Stomach (tissue), 19 donors: Measurements from ENCODE around the gene CLEC18C. TPM values are rescaled to one million over a fixed set of nuclear protein-coding genes. Genes with fewer than 3 reads are reported as not detected.
"Not testable (repeated sequence)": the region's sequence is repeated elsewhere in the genome, so short reads cannot be mapped to it uniquely, and the experiment has no call there.

Experiments
- DNase-seq, 2 donors: peaks; one replicate each; pipeline versions ENCODE4 v3.0.0 to v3.0.0-alpha.2; 2013 to 2019
- H3K27ac ChIP-seq, 5 donors: fragments of 200-600 bp in 4 of 5; sonication (generic) in 4 of 5; one replicate each; pipeline ENCODE4 v1.5.1; 2013 to 2019; ENCODE audit warnings: mild to moderate bottlenecking in 1 of 5, moderate library complexity in 1 of 5
- H3K27me3 ChIP-seq, 3 donors: fragments of 200-600 bp; sonication (generic); one replicate each; pipeline ENCODE4 v1.5.1; 2017 to 2019; ENCODE audit warnings: mixed run types in 1 of 3
- H3K36me3 ChIP-seq, 4 donors: fragments of 200-600 bp; sonication (generic); 1 replicate in 3 of 4; 2 replicates in 1 of 4; pipeline ENCODE4 v1.5.1; 2016 to 2019
- H3K4me1 ChIP-seq, 4 donors: fragments of 200-600 bp; sonication (generic); one replicate each; pipeline ENCODE4 v1.5.1; 2016 to 2019
- H3K4me3 ChIP-seq, 4 donors: fragments of 200-600 bp; sonication (generic) in 3 of 4; one replicate each; pipeline ENCODE4 v1.5.1; 2016 to 2019; ENCODE audit warnings: mild to moderate bottlenecking in 1 of 4
- H3K9me3 ChIP-seq, 4 donors: fragments of 200-600 bp; sonication (generic); one replicate each; pipeline ENCODE4 v1.5.1; 2016 to 2019
- WGBS, 5 donors: extraction: QIAGEN DNeasy Blood & Tissue Kit in 3 of 5; methylation state at CpG; one replicate each; pipeline versions ENCODE4 v1.1.5 to v1.1.7; 2013 to 2018; 5-methylcytosine and 5-hydroxymethylcytosine counted together
- intact Hi-C: fragments of 100-400 bp; cut with DNase I; formaldehyde crosslinking; loops from one replicate; pipeline ENCODE4 v1.15.1; 2023; ENCODE audit warnings: low total_unique reads
- long read RNA-seq, 10 donors: transcript quantifications; one replicate each; lab custom pipeline, GENCODE V29; 2026
- polyA plus RNA-seq, 3 donors: library from polyadenylated mRNA; stranded (reverse); fragments of 200-250 nt; gene quantifications; one replicate each; pipeline ENCODE4 v1.2.3, GENCODE V29; 2013
- total RNA-seq, 5 donors: library from RNA; depleted of rRNA; stranded (reverse); fragments of >200 nt; gene quantifications; one replicate each; pipeline versions ENCODE4 v1.1.0 to v1.2.3, GENCODE V29; 2014 to 2016
- donor health status: healthy with polysubstance abuse.
- donor health status: Bipolar disorder and iron deficiency.
- donor health status: healthy.

The CLEC18C gene
- 1 to 10 TPM in 2 of 5 donors, not detected in 3; 1.3 to 3.0 TPM for total RNA-seq
- under 1 TPM in 2 of 3 donors, not detected in 1; 0.06 to 0.08 TPM for polyA plus RNA-seq
- long read RNA-seq, donor 1: 0 reads
- long read RNA-seq, donor 2: 0 reads
- long read RNA-seq, donor 3: 0 reads
- long read RNA-seq, donor 4: 0 reads
- long read RNA-seq, donor 5: 0 reads
- long read RNA-seq, donor 6: 0 reads
- long read RNA-seq, donor 7: 0 reads
- long read RNA-seq, donor 8: 0 reads
- long read RNA-seq, donor 9: 0 reads
- long read RNA-seq, donor 10: 0 reads

- H3K36me3 ChIP-seq, H3K27ac ChIP-seq, intact Hi-C loops, H3K4me3 ChIP-seq, H3K9me3 ChIP-seq, H3K27me3 ChIP-seq, H3K4me1 ChIP-seq, DNase-seq: not testable (repeated sequence)
- 72 to 80% (median 76%) methylated on average over 2 to 19 of the region's 21 CpGs; no CpG with 5 or more reads in 1 of the 5 donors for WGBS, 5 donors
These were observed at the start of gene CLEC18C for GRCh38 chr16:70173212-70173837. CLEC18C (plus strand) TSS chr16:70173787; CDS start chr16:70174279, 492 bp downstream.

- WGBS, 5 donors: 87 to 97% (median 90%) methylated on average over 14 of the region's 14 CpGs
- peaks cover 42 to 82% (median 81%) of the 10 kb centered on the region in 4 donors for H3K36me3 ChIP-seq
- H3K9me3 ChIP-seq, DNase-seq, H3K4me3 ChIP-seq, H3K27ac ChIP-seq, H3K4me1 ChIP-seq, H3K27me3 ChIP-seq, intact Hi-C loops: not testable (repeated sequence)
These were observed 49.8 kb upstream of the CLEC18C start for GRCh38 chr16:70123822-70124221.

- WGBS, 5 donors: 87 to 95% (median 94%) methylated on average over 11 of the region's 11 CpGs
- H3K4me3 ChIP-seq, H3K9me3 ChIP-seq, H3K27me3 ChIP-seq, H3K4me1 ChIP-seq, DNase-seq, H3K27ac ChIP-seq, intact Hi-C loops: not testable (repeated sequence)
- peaks cover 63 to 99% (median 98%) of the 10 kb centered on the region in 4 donors for H3K36me3 ChIP-seq
These were observed 47.4 kb upstream of the CLEC18C start for GRCh38 chr16:70126226-70126625.

GRCh38 chr16:70127706-70128105, 45.9 kb upstream of the CLEC18C start:
- H3K27ac ChIP-seq, intact Hi-C loops, DNase-seq, H3K4me1 ChIP-seq, H3K27me3 ChIP-seq, H3K4me3 ChIP-seq, H3K9me3 ChIP-seq: not testable (repeated sequence)
- WGBS, 5 donors: 70 to 87% (median 77%) methylated on average over 2 to 5 of the region's 5 CpGs
- H3K36me3 ChIP-seq: peaks cover 59 to 99% (median 98%) of the 10 kb centered on the region in 4 donors

- DNase-seq, H3K9me3 ChIP-seq, intact Hi-C loops, H3K27me3 ChIP-seq, H3K27ac ChIP-seq, H3K4me3 ChIP-seq, H3K4me1 ChIP-seq: not testable (repeated sequence)
- H3K36me3 ChIP-seq: peaks cover 59 to 99% (median 98%) of the 10 kb centered on the region in 4 donors
- WGBS, 5 donors: 93 to 96% (median 94%) methylated on average over 6 to 9 of the region's 10 CpGs; no CpG with 5 or more reads in 1 of the 5 donors
These were observed 44.7 kb upstream of the CLEC18C start for GRCh38 chr16:70128844-70129243.

- intact Hi-C loops, DNase-seq, H3K9me3 ChIP-seq, H3K27ac ChIP-seq, H3K4me3 ChIP-seq, H3K27me3 ChIP-seq, H3K4me1 ChIP-seq: not testable (repeated sequence)
- peaks cover 62 to 100% (median 100%) of the 10 kb centered on the region in 4 donors for H3K36me3 ChIP-seq
- WGBS, 5 donors: 94 to 98% (median 97%) methylated on average over 8 of the region's 8 CpGs
These were observed 37.8 kb upstream of the CLEC18C start for GRCh38 chr16:70135796-70136195.

GRCh38 chr16:70136595-70136994, 37.0 kb upstream of the CLEC18C start:
- H3K4me3 ChIP-seq, H3K4me1 ChIP-seq, H3K27me3 ChIP-seq, DNase-seq, intact Hi-C loops, H3K27ac ChIP-seq, H3K9me3 ChIP-seq: not testable (repeated sequence)
- peaks cover 67 to 100% (median 100%) of the 10 kb centered on the region in 4 donors for H3K36me3 ChIP-seq
- WGBS, 5 donors: 54 to 74% (median 65%) methylated on average over 2 of the region's 2 CpGs

- H3K9me3 ChIP-seq, H3K4me1 ChIP-seq, H3K27me3 ChIP-seq, H3K4me3 ChIP-seq, H3K27ac ChIP-seq, intact Hi-C loops, DNase-seq: not testable (repeated sequence)
- H3K36me3 ChIP-seq: peaks cover 61 to 88% (median 84%) of the 10 kb centered on the region in 4 donors
- WGBS, 5 donors: 92 to 98% (median 96%) methylated on average over 10 of the region's 10 CpGs
These were observed 30.8 kb upstream of the CLEC18C start for GRCh38 chr16:70142739-70143138.

- H3K27me3 ChIP-seq, H3K9me3 ChIP-seq, DNase-seq, H3K4me1 ChIP-seq, intact Hi-C loops, H3K4me3 ChIP-seq, H3K27ac ChIP-seq: not testable (repeated sequence)
- 80 to 89% (median 81%) methylated on average over 8 to 9 of the region's 9 CpGs for WGBS, 5 donors
- peaks cover 63 to 88% (median 84%) of the 10 kb centered on the region in 4 donors for H3K36me3 ChIP-seq
These were observed 30.2 kb upstream of the CLEC18C start for GRCh38 chr16:70143231-70143895.

GRCh38 chr16:70147853-70148252, 25.7 kb upstream of the CLEC18C start:
- intact Hi-C loops: not testable (repeated sequence)

GRCh38 chr16:70148453-70148852, 25.1 kb upstream of the CLEC18C start:
- Histone ChIP-seq H3K4me1 (peaks cover 0 to 21% (median 12%) of the 10 kb centered on the region in 4 donors), H3K36me3 (peaks cover 69 to 88% (median 83%) of the 10 kb centered on the region in 4 donors)
- H3K27me3 ChIP-seq, H3K4me3 ChIP-seq, intact Hi-C loops, H3K27ac ChIP-seq, DNase-seq, H3K9me3 ChIP-seq: not testable (repeated sequence)
- 90 to 97% (median 94%) methylated on average over 6 of the region's 6 CpGs for WGBS, 5 donors

More at GRCh38 chr16:70147853-70148252, 25.7 kb upstream of the CLEC18C start:
- H3K4me3 ChIP-seq, H3K27me3 ChIP-seq, DNase-seq, H3K27ac ChIP-seq, H3K9me3 ChIP-seq: not testable (repeated sequence)
- 77 to 89% (median 84%) methylated on average over 5 to 11 of the region's 11 CpGs for WGBS, 5 donors
- Histone ChIP-seq H3K36me3 (peaks cover 69 to 88% (median 83%) of the 10 kb centered on the region in 4 donors), H3K4me1 (peaks cover 0 to 16% (median 10%) of the 10 kb centered on the region in 4 donors)
